Activated T-cell treated with anti-CD3 and anti-CD28 coated beads, Interleukin-2, amount 50 U/mL, for 24 hours (primary cell): ENCODE data around the gene RAB33B.

Experiments used
- DNase-seq: peaks from one replicate; pipeline ENCODE4 v3.0.0-alpha.2; 2020
- H3K27ac Mint-ChIP-seq: 2 replicates; pipeline ENCODE4 v1.8.0; 2020; ENCODE audit warnings: mild to moderate bottlenecking, mixed read lengths
- H3K27me3 Mint-ChIP-seq: 2 replicates; pipeline ENCODE4 v1.8.0; 2020; ENCODE audit warnings: mixed read lengths
- H3K36me3 Mint-ChIP-seq: 2 replicates; pipeline ENCODE4 v1.8.0; 2020; ENCODE audit warnings: low read depth, mixed read lengths
- H3K4me1 Mint-ChIP-seq: 2 replicates; pipeline ENCODE4 v1.8.0; 2020; ENCODE audit warnings: low read depth, mixed read lengths
- H3K4me3 Mint-ChIP-seq: 2 replicates; pipeline ENCODE4 v1.8.0; 2020; ENCODE audit warnings: mild to moderate bottlenecking, moderate library complexity, mixed read lengths
- H3K9me3 Mint-ChIP-seq: 2 replicates; pipeline ENCODE4 v1.8.0; 2020; ENCODE audit warnings: mixed read lengths

Gene RAB33B

DNA sequence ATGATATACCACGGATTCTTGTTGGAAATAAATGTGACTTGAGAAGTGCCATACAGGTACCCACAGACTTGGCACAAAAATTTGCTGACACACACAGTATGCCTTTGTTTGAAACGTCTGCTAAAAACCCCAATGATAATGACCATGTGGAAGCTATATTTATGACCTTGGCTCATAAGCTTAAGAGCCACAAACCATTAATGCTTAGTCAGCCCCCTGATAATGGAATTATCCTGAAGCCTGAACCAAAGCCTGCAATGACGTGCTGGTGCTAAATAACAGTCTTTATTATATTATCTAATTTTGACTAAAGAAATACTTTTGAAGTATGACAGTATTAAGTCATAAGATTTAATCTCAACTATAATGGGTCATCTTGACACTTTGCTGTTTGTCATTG lies 18.9 kb downstream of the RAB33B start:
- H3K9me3 Mint-ChIP-seq, result peaks cover 17% of the 10 kb centered on the region
- no peak overlapping the region for H3K4me3 Mint-ChIP-seq
- H3K27me3 Mint-ChIP-seq, result no peaks in the 10 kb centered on the region
- DNase-seq, result no peak
- H3K36me3 Mint-ChIP-seq, result peaks cover 47% of the 10 kb centered on the region
- peaks cover 13% of the 10 kb centered on the region for H3K4me1 Mint-ChIP-seq
- H3K27ac Mint-ChIP-seq, result no peak overlapping the region

GRCh38 chr4:139476363-139476762 lies 22.4 kb downstream of the RAB33B start:
- H3K4me3 Mint-ChIP-seq, result no peak overlapping the region
- H3K27me3 Mint-ChIP-seq, result no peaks in the 10 kb centered on the region
- DNase-seq, result no peak
- H3K4me1 Mint-ChIP-seq, result peaks cover 4% of the 10 kb centered on the region
- no peak overlapping the region for H3K27ac Mint-ChIP-seq
- peaks cover 31% of the 10 kb centered on the region for H3K36me3 Mint-ChIP-seq
- peaks cover 7% of the 10 kb centered on the region for H3K9me3 Mint-ChIP-seq

DNA sequence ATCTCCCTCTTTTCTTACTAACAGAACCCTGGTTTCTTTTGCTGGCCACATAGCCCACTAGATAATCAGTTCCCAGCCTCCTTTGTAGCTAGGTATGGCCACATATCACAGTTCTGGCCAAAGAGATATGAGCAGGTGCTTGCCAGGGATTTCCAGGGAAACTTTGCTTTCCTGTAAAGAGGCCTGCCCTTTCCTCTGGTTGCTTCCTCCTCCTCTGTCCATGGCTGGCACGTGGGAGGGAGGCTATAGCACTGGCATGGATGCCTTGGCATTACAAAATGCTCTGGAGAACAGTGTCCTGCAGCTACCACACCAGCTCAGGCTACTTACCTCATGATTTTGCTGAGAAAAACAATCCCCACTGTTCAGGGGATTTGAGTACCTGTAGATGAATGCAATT lies 27.5 kb downstream of the RAB33B start:
- no peaks in the 10 kb centered on the region for H3K9me3 Mint-ChIP-seq
- H3K4me1 Mint-ChIP-seq, result no peaks in the 10 kb centered on the region
- H3K36me3 Mint-ChIP-seq, result peaks cover 3% of the 10 kb centered on the region
- no peaks in the 10 kb centered on the region for H3K27me3 Mint-ChIP-seq
- no peak overlapping the region for H3K4me3 Mint-ChIP-seq
- no peak for DNase-seq
- H3K27ac Mint-ChIP-seq, result no peak overlapping the region

DNA sequence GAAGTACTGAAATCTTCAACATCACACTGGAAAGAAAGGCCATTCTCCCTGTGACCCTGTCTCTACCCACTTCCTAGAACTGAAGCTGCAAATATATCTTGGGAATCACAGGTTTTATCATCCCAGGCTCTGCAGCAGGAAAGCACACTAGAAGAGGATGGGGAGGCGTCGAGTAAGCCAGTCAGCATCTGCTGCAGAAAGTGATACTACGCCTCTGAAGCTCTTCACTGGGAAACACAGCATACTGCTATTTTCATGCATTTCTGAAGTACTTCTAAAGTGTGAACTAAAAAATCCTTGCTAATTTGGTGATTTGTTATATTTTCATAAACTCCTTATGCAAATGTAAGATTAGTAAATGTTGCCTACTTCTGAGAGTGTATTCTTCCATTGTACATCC lies 29.1 kb downstream of the RAB33B start:
- no peak for DNase-seq
- Mint-ChIP-seq H3K4me1 (no peaks in the 10 kb centered on the region), H3K27ac (no peak overlapping the region)

GRCh38 chr4:139484783-139485311 lies 30.9 kb downstream of the RAB33B start:
- no peak overlapping the region for H3K27ac Mint-ChIP-seq
- H3K36me3 Mint-ChIP-seq, result no peaks in the 10 kb centered on the region
- H3K27me3 Mint-ChIP-seq, result no peaks in the 10 kb centered on the region
- H3K9me3 Mint-ChIP-seq, result no peaks in the 10 kb centered on the region
- H3K4me1 Mint-ChIP-seq, result no peaks in the 10 kb centered on the region
- no peak overlapping the region for H3K4me3 Mint-ChIP-seq
- DNase-seq, result no peak

More for the DNA sequence above, 29.1 kb downstream of the RAB33B start:
- no peaks in the 10 kb centered on the region for H3K9me3 Mint-ChIP-seq
- H3K27me3 Mint-ChIP-seq, result no peaks in the 10 kb centered on the region
- H3K36me3 Mint-ChIP-seq, result peaks cover 3% of the 10 kb centered on the region
- no peak overlapping the region for H3K4me3 Mint-ChIP-seq

GRCh38 chr4:139488442-139488841 lies 34.5 kb downstream of the RAB33B start:
- Mint-ChIP-seq H3K4me3 (no peak overlapping the region), H3K27ac (no peak overlapping the region), H3K4me1 (no peaks in the 10 kb centered on the region), H3K36me3 (no peaks in the 10 kb centered on the region), H3K27me3 (no peaks in the 10 kb centered on the region), H3K9me3 (no peaks in the 10 kb centered on the region)
- no peak for DNase-seq

DNA sequence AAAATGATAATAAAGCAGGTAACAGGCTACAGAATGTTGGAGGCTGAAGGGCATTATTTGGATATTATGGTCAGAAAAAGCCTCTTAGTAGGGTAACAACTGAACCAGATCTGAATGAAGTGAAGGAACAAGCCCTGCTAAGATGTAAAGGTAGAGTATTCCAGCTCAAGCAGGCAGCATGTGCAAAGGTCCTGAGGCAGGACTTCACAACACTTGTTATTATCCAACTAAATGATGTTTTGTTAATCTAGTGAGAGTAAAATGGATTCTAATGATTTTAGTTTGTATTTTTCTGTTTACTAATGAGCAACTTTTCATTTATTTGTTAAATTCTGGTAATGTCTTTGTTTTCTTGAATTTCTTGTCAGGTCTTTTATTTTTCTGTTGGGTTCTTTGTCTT lies 35.7 kb downstream of the RAB33B start:
- Mint-ChIP-seq H3K4me1 (no peaks in the 10 kb centered on the region), H3K36me3 (no peaks in the 10 kb centered on the region), H3K9me3 (no peaks in the 10 kb centered on the region), H3K27ac (no peak overlapping the region), H3K27me3 (no peaks in the 10 kb centered on the region), H3K4me3 (no peak overlapping the region)
- no peak for DNase-seq

DNA sequence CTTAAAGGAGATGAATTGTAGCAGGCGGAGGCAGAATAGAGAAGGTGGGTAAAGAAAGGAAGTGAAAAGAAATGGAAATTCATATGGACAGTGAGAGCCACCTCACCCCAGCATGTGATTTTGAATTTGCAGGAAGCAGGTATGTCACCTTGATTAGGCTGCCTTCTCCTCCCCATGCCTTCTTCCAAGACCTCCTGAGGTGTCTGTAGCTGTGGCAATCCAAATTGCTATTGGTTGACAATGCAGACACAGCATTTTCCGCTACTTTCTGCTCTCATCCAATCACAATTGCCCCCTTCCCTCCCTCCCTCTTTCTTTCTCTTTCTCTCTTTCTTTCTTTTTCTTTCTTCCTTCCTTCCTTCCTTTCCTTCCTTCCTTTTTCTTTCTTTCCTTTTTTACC lies 38.5 kb downstream of the RAB33B start:
- DNase-seq, result no peak
- H3K4me3 Mint-ChIP-seq, result no peak overlapping the region
- H3K27me3 Mint-ChIP-seq, result no peaks in the 10 kb centered on the region
- no peaks in the 10 kb centered on the region for H3K9me3 Mint-ChIP-seq
- no peaks in the 10 kb centered on the region for H3K4me1 Mint-ChIP-seq
- H3K36me3 Mint-ChIP-seq, result no peaks in the 10 kb centered on the region
- no peak overlapping the region for H3K27ac Mint-ChIP-seq

DNA sequence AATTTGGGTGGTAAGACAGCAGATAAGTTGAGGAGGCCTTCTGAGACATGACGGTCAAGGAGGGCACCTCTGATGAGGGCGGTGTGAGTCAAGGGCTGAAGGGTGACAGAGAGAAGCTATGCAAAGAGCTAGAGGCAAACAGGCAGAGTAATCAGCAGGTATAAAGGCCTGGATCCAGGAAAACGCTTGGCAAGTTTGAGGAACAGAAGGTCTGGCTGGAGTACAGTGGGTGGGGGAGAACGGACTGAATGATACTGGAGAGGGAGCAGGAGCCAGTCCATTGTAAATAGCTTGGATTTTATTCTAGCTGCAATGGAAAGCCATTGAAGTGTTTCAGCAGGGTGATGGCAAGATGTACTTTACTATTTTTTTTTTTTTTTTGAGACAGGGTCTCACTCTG lies 39.3 kb downstream of the RAB33B start:
- no peaks in the 10 kb centered on the region for H3K4me1 Mint-ChIP-seq
- H3K4me3 Mint-ChIP-seq, result no peak overlapping the region
- no peaks in the 10 kb centered on the region for H3K36me3 Mint-ChIP-seq
- H3K27ac Mint-ChIP-seq, result no peak overlapping the region
- H3K9me3 Mint-ChIP-seq, result no peaks in the 10 kb centered on the region
- no peaks in the 10 kb centered on the region for H3K27me3 Mint-ChIP-seq
- DNase-seq, result no peak

- H3K4me1 Mint-ChIP-seq, result no peaks in the 10 kb centered on the region
- H3K9me3 Mint-ChIP-seq, result no peaks in the 10 kb centered on the region
- no peak overlapping the region for H3K4me3 Mint-ChIP-seq
- H3K36me3 Mint-ChIP-seq, result peaks cover 1% of the 10 kb centered on the region
- H3K27ac Mint-ChIP-seq, result no peak overlapping the region
- DNase-seq, result no peak
- H3K27me3 Mint-ChIP-seq, result no peaks in the 10 kb centered on the region
Measured at GRCh38 chr4:139499186-139499585, 45.3 kb downstream of the RAB33B start.

- Mint-ChIP-seq H3K36me3 (peaks cover 10% of the 10 kb centered on the region), H3K4me3 (no peak overlapping the region), H3K27me3 (no peaks in the 10 kb centered on the region), H3K9me3 (no peaks in the 10 kb centered on the region), H3K4me1 (no peaks in the 10 kb centered on the region), H3K27ac (no peak overlapping the region)
- no peak for DNase-seq
Measured at GRCh38 chr4:139501117-139501516, 47.2 kb downstream of the RAB33B start.

DNA sequence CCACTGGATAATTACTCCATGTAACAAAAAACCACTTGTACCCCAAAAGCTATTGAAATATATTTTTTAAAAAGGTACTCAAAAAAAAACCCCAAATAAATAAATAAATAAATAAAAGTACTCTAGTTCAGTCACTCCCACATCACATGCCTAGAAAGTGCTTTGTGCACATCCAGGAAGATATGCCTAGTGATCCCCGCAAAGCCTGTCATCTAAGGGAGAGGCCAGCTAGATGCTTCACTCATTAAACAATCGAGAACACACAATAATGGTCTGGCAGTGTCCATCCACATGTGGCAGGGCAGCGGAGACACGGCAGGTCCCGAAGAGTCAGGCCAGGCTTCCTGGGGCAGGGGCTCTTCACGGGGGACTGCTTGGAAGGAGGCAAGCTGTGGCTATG lies 47.6 kb downstream of the RAB33B start:
- no peak for DNase-seq
- Mint-ChIP-seq H3K27me3 (no peaks in the 10 kb centered on the region), H3K4me3 (no peak overlapping the region), H3K36me3 (peaks cover 11% of the 10 kb centered on the region), H3K9me3 (no peaks in the 10 kb centered on the region), H3K4me1 (no peaks in the 10 kb centered on the region), H3K27ac (no peak overlapping the region)

GRCh38 chr4:139501927-139502899 lies 48.3 kb downstream of the RAB33B start:
- DNase-seq, result no peak
- H3K4me1 Mint-ChIP-seq, result no peaks in the 10 kb centered on the region
- peaks cover 17% of the 10 kb centered on the region for H3K36me3 Mint-ChIP-seq
- H3K27me3 Mint-ChIP-seq, result no peaks in the 10 kb centered on the region
- no peak overlapping the region for H3K4me3 Mint-ChIP-seq
- H3K27ac Mint-ChIP-seq, result no peak overlapping the region
- H3K9me3 Mint-ChIP-seq, result no peaks in the 10 kb centered on the region

GRCh38 chr4:139503622-139504166 lies 49.8 kb downstream of the RAB33B start:
- DNase-seq, result no peak
- no peak overlapping the region for H3K27ac Mint-ChIP-seq
- no peaks in the 10 kb centered on the region for H3K27me3 Mint-ChIP-seq
- H3K4me1 Mint-ChIP-seq, result no peaks in the 10 kb centered on the region
- H3K9me3 Mint-ChIP-seq, result no peaks in the 10 kb centered on the region
- H3K4me3 Mint-ChIP-seq, result no peak overlapping the region
- H3K36me3 Mint-ChIP-seq, result peaks cover 24% of the 10 kb centered on the region

DNA sequence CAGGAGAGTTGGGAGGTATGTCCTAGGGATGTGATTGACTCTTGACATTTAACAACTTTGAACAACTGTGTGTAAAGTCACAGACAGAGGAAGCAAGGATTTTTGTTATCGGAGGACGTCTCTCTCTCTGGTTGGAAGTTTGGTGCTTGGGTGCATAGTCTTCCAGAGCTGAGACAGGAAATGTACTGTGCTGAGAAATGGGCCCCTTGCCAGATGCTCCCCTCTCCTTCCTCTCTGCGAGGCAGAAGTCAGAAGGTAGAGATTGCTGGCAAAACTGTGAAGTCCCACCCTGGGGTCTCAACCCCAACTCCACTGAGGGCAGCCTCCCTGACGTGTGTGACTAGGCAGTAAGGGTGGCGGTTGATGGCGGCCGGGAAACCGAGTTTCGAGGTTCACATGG lies 52.9 kb downstream of the RAB33B start:
- H3K27me3 Mint-ChIP-seq, result no peaks in the 10 kb centered on the region
- no peak overlapping the region for H3K27ac Mint-ChIP-seq
- no peak overlapping the region for H3K4me3 Mint-ChIP-seq
- H3K9me3 Mint-ChIP-seq, result no peaks in the 10 kb centered on the region
- no peak for DNase-seq
- H3K4me1 Mint-ChIP-seq, result no peaks in the 10 kb centered on the region
- H3K36me3 Mint-ChIP-seq, result peaks cover 54% of the 10 kb centered on the region
